Progenitor cell of endocrine pancreas (in vitro differentiated cells): ENCODE data around the gene TNNI2. TPM values are rescaled to one million over a fixed set of nuclear protein-coding genes. Genes with fewer than 3 reads are reported as not detected.
A peak's percentile ranks its signal among the peaks of the same experiment; 100 is the strongest.
"Not testable (repeated sequence)": the region's sequence is repeated elsewhere in the genome, so short reads cannot be mapped to it uniquely, and the experiment has no call there.

Experiments used
- DNase-seq: peaks from one replicate; pipeline ENCODE4 v3.0.0; 2021; ENCODE audit warnings: low spot score; ENCODE audit not compliant: unreplicated experiment
- H3K27ac Mint-ChIP-seq: 2 replicates; pipeline ENCODE4 v1.8.0; 2021; ENCODE audit warnings: mild to moderate bottlenecking, moderate library complexity, mixed read lengths
- H3K27me3 Mint-ChIP-seq: 2 replicates; pipeline ENCODE4 v1.8.0; 2021; ENCODE audit warnings: mixed read lengths
- H3K36me3 Mint-ChIP-seq: 2 replicates; pipeline ENCODE4 v1.8.0; 2022; ENCODE audit warnings: mixed read lengths; ENCODE audit not compliant: insufficient read depth
- H3K4me1 Mint-ChIP-seq: 2 replicates; pipeline ENCODE4 v1.8.0; 2021; ENCODE audit warnings: low read depth, mixed read lengths
- H3K4me3 Mint-ChIP-seq: 2 replicates; pipeline ENCODE4 v1.8.0; 2021; ENCODE audit warnings: low read depth, mild to moderate bottlenecking, moderate library complexity, mixed read lengths
- H3K9me3 Mint-ChIP-seq: 2 replicates; pipeline ENCODE4 v1.8.0; 2021; ENCODE audit warnings: low read depth, mixed read lengths
- CTCF ChIP-seq: fragments of 200-600 bp; sonication (generic); IDR thresholded peaks from one replicate; pipeline ENCODE4 v1.5.0; 2021; ENCODE audit warnings: antibody characterized with exemption, mild to moderate bottlenecking; ENCODE audit not compliant: unreplicated experiment
- total RNA-seq: library from RNA; stranded (reverse); gene quantifications from 2 replicates; pipeline ENCODE4 v1.2.1, GENCODE V29; 2021

Gene TNNI2
- total RNA-seq, 1 donor from 2014 or later, result 0.55 TPM

- Mint-ChIP-seq H3K27me3 (peaks cover 3% of the 10 kb centered on the region), H3K4me1 (peaks cover 2% of the 10 kb centered on the region), H3K9me3 (no peaks in the 10 kb centered on the region), H3K36me3 (no peaks in the 10 kb centered on the region), H3K27ac (no peak overlapping the region), H3K4me3 (no peak overlapping the region)
- DNase-seq, result peak; percentile 78
- TF ChIP-seq CTCF, result peak; percentile 96
Observed at GRCh38 chr11:1882265-1883238, 43.8 kb downstream of the TNNI2 start.

- H3K4me1 Mint-ChIP-seq, result peaks cover 2% of the 10 kb centered on the region
- no peak overlapping the region for H3K4me3 Mint-ChIP-seq
- no peaks in the 10 kb centered on the region for H3K9me3 Mint-ChIP-seq
- no peak for DNase-seq
- H3K27me3 Mint-ChIP-seq, result peaks cover 9% of the 10 kb centered on the region
- no peak overlapping the region for H3K27ac Mint-ChIP-seq
- H3K36me3 Mint-ChIP-seq, result no peaks in the 10 kb centered on the region
- TF ChIP-seq CTCF, result no peak
Observed at GRCh38 chr11:1883346-1884302, 44.8 kb downstream of the TNNI2 start.

- Mint-ChIP-seq H3K9me3 (no peaks in the 10 kb centered on the region), H3K27ac (no peak overlapping the region), H3K4me1 (peaks cover 2% of the 10 kb centered on the region), H3K4me3 (no peak overlapping the region), H3K36me3 (no peaks in the 10 kb centered on the region), H3K27me3 (peaks cover 12% of the 10 kb centered on the region)
- no peak for DNase-seq
- no peak for TF ChIP-seq CTCF
Observed at GRCh38 chr11:1884303-1884700, 45.5 kb downstream of the TNNI2 start.

- not testable (repeated sequence) for DNase-seq, H3K4me1 Mint-ChIP-seq, H3K27ac Mint-ChIP-seq, H3K36me3 Mint-ChIP-seq, H3K9me3 Mint-ChIP-seq, H3K4me3 Mint-ChIP-seq
- peaks cover 12% of the 10 kb centered on the region for H3K27me3 Mint-ChIP-seq
Observed at GRCh38 chr11:1886551-1886950, 47.8 kb downstream of the TNNI2 start.

GRCh38 chr11:1887451-1888346, 48.9 kb downstream of the TNNI2 start:
- H3K27me3 Mint-ChIP-seq, result peaks cover 14% of the 10 kb centered on the region
- no peak overlapping the region for H3K27ac Mint-ChIP-seq
- no peaks in the 10 kb centered on the region for H3K9me3 Mint-ChIP-seq
- TF ChIP-seq CTCF, result no peak
- H3K36me3 Mint-ChIP-seq, result no peaks in the 10 kb centered on the region
- no peak overlapping the region for H3K4me3 Mint-ChIP-seq
- no peak for DNase-seq
- H3K4me1 Mint-ChIP-seq, result peaks cover 2% of the 10 kb centered on the region
